Upper lobe of right lung (tissue), 1 donor: ENCODE results near the gene PDE1C. TPM values are rescaled to one million over a fixed set of nuclear protein-coding genes. Genes with fewer than 3 reads are reported as not detected.
A peak's percentile ranks its signal among the peaks of the same experiment; 100 is the strongest.

Experiments used
- ATAC-seq: fragments of 200-7000 bp; cut with Tn5 transposase; one replicate; pipeline ENCODE4 v1.9.1; 2020; ENCODE audit warnings: mild to moderate bottlenecking, moderate library complexity
- DNase-seq: peaks from one replicate; pipeline ENCODE4 v3.0.0-alpha.2; 2020
- H3K27ac ChIP-seq: fragments of 200-600 bp; one replicate; pipeline ENCODE4 v1.8.0; 2022
- H3K27me3 ChIP-seq: fragments of 200-600 bp; one replicate; pipeline ENCODE4 v1.8.0; 2022; ENCODE audit warnings: mild to moderate bottlenecking
- H3K36me3 ChIP-seq: fragments of 200-600 bp; one replicate; pipeline ENCODE4 v1.8.0; 2022
- H3K4me1 ChIP-seq: fragments of 200-600 bp; one replicate; pipeline ENCODE4 v1.8.0; 2022
- H3K4me3 ChIP-seq: fragments of 200-600 bp; one replicate; pipeline ENCODE4 v1.8.0; 2022; ENCODE audit warnings: mild to moderate bottlenecking
- H3K9me3 ChIP-seq: fragments of 200-600 bp; one replicate; pipeline ENCODE4 v1.8.0; 2022
- intact Hi-C: fragments of 100-400 bp; cut with DNase I; formaldehyde crosslinking; loops from one replicate; pipeline ENCODE4 v1.11.0; 2022
- total RNA-seq: library from RNA; stranded (reverse); fragmentation: NEBNext Ultra II Directional; extraction: Animal tissue kit (Norgen Biotek cat#: 25700); gene quantifications from one replicate; pipeline ENCODE4 v1.2.1, GENCODE V29; 2021
- TF ChIP-seq, protein P1 (sequence below): fragments of 200-600 bp; IDR thresholded peaks from one replicate; pipeline ENCODE4 v1.8.0; 2022; ENCODE audit warnings: antibody characterized with exemption
- donor health status: DM: no; HTN: yes; CAD: no; lungs with severe emphysema.

Gene PDE1C
- total RNA-seq, 1 donor from 2014 or later: 13.0 TPM

- TF ChIP-seq, protein P1, sequence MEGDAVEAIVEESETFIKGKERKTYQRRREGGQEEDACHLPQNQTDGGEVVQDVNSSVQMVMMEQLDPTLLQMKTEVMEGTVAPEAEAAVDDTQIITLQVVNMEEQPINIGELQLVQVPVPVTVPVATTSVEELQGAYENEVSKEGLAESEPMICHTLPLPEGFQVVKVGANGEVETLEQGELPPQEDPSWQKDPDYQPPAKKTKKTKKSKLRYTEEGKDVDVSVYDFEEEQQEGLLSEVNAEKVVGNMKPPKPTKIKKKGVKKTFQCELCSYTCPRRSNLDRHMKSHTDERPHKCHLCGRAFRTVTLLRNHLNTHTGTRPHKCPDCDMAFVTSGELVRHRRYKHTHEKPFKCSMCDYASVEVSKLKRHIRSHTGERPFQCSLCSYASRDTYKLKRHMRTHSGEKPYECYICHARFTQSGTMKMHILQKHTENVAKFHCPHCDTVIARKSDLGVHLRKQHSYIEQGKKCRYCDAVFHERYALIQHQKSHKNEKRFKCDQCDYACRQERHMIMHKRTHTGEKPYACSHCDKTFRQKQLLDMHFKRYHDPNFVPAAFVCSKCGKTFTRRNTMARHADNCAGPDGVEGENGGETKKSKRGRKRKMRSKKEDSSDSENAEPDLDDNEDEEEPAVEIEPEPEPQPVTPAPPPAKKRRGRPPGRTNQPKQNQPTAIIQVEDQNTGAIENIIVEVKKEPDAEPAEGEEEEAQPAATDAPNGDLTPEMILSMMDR: peak; percentile 77
- no peak for DNase-seq
- Histone ChIP-seq H3K27ac (no peak overlapping the region), H3K36me3 (no peaks in the 10 kb centered on the region), H3K4me3 (no peak overlapping the region), H3K4me1 (no peaks in the 10 kb centered on the region), H3K9me3 (no peaks in the 10 kb centered on the region), H3K27me3 (no peaks in the 10 kb centered on the region)
- peak; percentile 92 for ATAC-seq
- intact Hi-C loops: no loop called here
Observed at GRCh38 chr7:31782411-31782991, 287.7 kb downstream of the PDE1C start.

GRCh38 chr7:31778296-31778695 lies 291.9 kb downstream of the PDE1C start:
- no peaks in the 10 kb centered on the region for H3K9me3 ChIP-seq
- no peak overlapping the region for H3K4me3 ChIP-seq
- H3K27me3 ChIP-seq: no peaks in the 10 kb centered on the region
- TF ChIP-seq, protein P1: no peak
- no peaks in the 10 kb centered on the region for H3K36me3 ChIP-seq
- no peak for ATAC-seq
- no peak for DNase-seq
- intact Hi-C loops: no loop called here
- H3K4me1 ChIP-seq: no peaks in the 10 kb centered on the region
- H3K27ac ChIP-seq: no peak overlapping the region

DNA sequence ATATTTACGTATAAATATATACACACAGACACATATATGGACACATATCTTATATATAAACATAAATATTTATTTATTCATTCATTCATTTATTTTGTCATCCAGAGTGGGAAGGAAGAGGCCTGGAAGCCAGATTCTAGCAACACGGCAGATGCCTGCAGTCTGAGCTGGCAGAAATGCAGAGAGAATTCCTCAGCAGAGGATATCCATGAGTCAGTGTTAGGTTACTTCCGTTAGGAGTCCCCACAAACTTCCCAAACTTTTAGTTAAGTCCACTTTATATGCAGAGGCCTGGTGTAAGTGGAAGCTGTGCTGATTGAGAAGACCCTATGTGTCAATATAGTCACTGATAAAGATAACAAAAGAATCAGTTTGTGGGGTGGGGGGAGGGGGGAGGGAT lies 293.6 kb downstream of the PDE1C start:
- ATAC-seq (no peak), DNase-seq (no peak)
- H3K27me3 ChIP-seq: no peaks in the 10 kb centered on the region
- no peak overlapping the region for H3K4me3 ChIP-seq
- no peak overlapping the region for H3K27ac ChIP-seq
- H3K4me1 ChIP-seq: no peaks in the 10 kb centered on the region
- TF ChIP-seq, protein P1: no peak
- H3K36me3 ChIP-seq: no peaks in the 10 kb centered on the region
- intact Hi-C loops: no loop called here
- H3K9me3 ChIP-seq: no peaks in the 10 kb centered on the region

DNA sequence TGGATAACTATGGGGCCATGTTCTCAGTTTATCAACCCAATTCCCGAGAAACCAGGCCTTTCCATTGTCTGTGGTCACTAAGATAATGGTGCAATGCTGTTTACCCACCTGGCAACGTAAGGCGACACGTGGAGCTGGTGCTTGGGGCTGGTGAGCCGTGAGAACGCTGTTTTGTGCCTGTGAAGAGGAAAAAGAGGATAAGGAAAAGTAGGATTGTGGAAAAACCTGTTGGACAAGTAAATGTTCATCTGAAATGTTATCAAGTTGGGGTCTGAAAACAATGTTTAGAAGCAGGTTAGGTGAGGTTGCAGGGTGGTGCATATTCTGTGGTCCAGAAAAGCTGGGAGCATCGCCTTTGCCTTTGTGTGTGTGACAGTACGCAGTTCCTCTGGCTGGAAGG lies 294.7 kb downstream of the PDE1C start:
- H3K9me3 ChIP-seq: no peaks in the 10 kb centered on the region
- no peak for DNase-seq
- intact Hi-C loops: no loop called here
- ATAC-seq: no peak
- TF ChIP-seq, protein P1: no peak
- H3K36me3 ChIP-seq: no peaks in the 10 kb centered on the region
- no peaks in the 10 kb centered on the region for H3K4me1 ChIP-seq
- H3K27me3 ChIP-seq: no peaks in the 10 kb centered on the region
- H3K27ac ChIP-seq: no peak overlapping the region
- H3K4me3 ChIP-seq: no peak overlapping the region

DNA sequence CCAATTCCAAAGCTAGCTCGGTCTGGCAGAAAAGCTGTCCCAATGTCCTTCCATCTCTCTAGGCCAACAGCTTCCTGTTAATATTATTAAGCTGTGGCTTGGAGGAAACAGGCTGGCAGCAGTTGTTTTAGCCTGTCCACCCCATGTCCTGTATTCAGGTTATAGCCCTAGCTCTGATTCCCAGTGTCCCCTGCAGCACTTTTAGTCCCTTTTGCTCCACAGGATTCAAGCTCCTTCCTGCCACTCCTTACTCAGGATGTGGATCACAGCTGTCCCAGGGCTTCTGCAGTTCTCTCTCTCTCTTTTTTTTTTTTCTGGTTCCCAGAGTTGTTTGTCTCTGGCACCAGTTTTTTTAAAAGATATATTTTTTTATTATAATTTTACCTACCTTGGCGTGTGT lies 298.0 kb downstream of the PDE1C start:
- intact Hi-C loops: no loop called here
- Histone ChIP-seq H3K4me3 (no peak overlapping the region), H3K36me3 (no peaks in the 10 kb centered on the region), H3K27ac (no peak overlapping the region), H3K4me1 (no peaks in the 10 kb centered on the region), H3K27me3 (no peaks in the 10 kb centered on the region), H3K9me3 (no peaks in the 10 kb centered on the region)
- DNase-seq (no peak), ATAC-seq (no peak)
- TF ChIP-seq, protein P1: no peak
